ENCODE results near the gene TNFRSF13B.
"Not testable (repeated sequence)": the region's sequence is repeated elsewhere in the genome, so short reads cannot be mapped to it uniquely, and the experiment has no call there.

TNFRSF13B gene

DNA sequence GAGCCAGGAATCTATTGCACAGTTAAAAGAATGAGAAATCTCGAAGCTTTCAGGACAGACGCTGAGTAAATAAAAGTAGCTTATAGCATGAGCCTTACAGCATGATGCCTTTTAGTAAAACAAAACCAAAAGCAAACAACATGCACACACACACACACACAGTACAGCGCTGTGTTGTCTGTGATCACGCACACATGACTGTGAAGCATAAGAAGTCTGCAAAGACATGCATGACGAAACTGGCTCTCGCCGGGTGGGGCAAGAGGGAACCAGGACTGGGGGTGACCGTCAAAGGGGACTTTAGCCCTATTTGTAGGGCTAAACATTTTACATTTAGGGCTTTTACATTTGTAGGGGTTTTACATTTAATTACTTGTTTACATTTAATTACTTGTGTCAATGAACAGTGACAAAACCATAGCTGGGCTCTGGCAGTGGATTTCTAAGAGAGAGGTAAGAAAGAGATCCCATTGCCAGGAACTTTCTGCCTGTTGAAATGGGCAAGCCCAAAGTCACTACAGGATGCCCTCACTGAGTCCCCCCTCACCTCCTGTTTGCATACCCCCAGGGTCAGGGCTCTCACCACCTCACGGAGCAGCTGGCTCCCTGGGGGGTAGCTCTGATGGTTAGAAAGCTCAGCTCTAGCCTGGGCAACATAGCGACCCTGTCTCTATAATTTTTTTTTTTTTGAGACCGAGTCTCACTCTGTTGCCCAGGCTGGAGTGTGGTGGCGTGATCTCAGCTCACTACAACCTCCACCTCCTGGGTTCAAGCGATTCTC is 2.0 kb upstream of the TNFRSF13B start:
- Histone ChIP-seq H3K9ac (ENCODE audit: low read depth in 1 of 2, low read length in 2 of 2) (no peak overlapping the region), H3K27me3 (ENCODE audit: control insufficient read depth in 1 of 2, insufficient read depth in 2 of 2, low read length in 2 of 2) (peaks cover 0 to 5% of the 10 kb centered on the region in 2 donors), H3K9me3 (ENCODE audit: control insufficient read depth in 1 of 2, low read length in 2 of 2) (no peaks in the 10 kb centered on the region), H3K36me3 (ENCODE audit: control insufficient read depth in 1 of 2, insufficient read depth in 2 of 2, low read length in 2 of 2) (no peaks in the 10 kb centered on the region), H3K4me1 (ENCODE audit: control insufficient read depth in 1 of 2, insufficient read depth in 2 of 2, low read length in 2 of 2) (no peaks in the 10 kb centered on the region), H3K4me3 (ENCODE audit: low read depth in 1 of 2, low read length in 2 of 2) (no peak overlapping the region), H3K27ac (ENCODE audit: low read depth, low read length) (no peak overlapping the region)

DNA sequence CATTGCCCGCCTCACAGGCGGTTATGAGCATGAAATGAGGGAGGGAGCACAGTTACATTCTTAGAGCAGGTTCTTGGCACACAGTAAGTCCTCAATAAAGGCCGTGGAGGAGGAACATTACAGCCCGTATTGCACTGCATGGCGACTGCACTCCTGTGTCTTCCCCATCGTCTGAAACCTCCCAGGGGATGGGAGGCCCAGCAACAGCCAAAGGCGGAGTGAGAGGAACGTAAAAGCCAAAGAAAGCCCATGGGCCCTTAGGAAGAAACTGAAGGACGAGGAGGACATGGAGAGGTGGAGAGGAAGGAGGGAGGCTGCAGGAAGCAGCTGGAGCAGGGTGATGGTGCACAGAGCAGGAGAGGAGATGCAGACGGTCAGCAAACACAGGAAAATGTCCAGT is 1.1 kb upstream of the TNFRSF13B start:
- H3K4me3 ChIP-seq (ENCODE audit: low read depth in 1 of 2, low read length in 2 of 2); H3K4me1 ChIP-seq (ENCODE audit: control insufficient read depth in 1 of 2, insufficient read depth in 2 of 2, low read length in 2 of 2); H3K27me3 ChIP-seq (ENCODE audit: control insufficient read depth in 1 of 2, insufficient read depth in 2 of 2, low read length in 2 of 2); H3K27ac ChIP-seq (ENCODE audit: low read depth, low read length); H3K9me3 ChIP-seq (ENCODE audit: control insufficient read depth in 1 of 2, low read length in 2 of 2); H3K36me3 ChIP-seq (ENCODE audit: control insufficient read depth in 1 of 2, insufficient read depth in 2 of 2, low read length in 2 of 2); H3K9ac ChIP-seq (ENCODE audit: low read depth in 1 of 2, low read length in 2 of 2): not testable (repeated sequence)

DNA sequence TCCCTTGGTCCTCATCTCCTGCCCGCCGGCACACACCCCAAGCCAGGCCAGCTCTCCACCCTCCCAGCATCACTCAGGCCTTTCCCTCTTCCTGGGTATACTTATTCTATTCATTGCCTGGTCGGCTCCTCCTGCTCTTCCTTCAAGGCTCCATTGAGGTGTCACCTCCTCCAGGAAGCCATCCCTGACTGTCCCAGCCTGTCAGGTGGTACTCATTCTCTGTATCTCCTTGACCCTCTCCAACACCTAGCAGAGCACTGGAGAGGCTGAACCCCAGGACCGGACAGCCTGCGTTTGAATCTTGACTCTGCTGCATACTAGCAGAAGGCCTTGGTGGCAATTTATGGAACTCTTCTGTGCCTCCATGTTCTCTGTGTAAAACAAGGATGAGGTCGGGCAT is 428 bp upstream of the TNFRSF13B start:
- no peaks in the 10 kb centered on the region for H3K4me1 ChIP-seq (ENCODE audit: control insufficient read depth in 1 of 2, insufficient read depth in 2 of 2, low read length in 2 of 2)
- H3K27me3 ChIP-seq (ENCODE audit: control insufficient read depth in 1 of 2, insufficient read depth in 2 of 2, low read length in 2 of 2) = no peaks in the 10 kb centered on the region
- no peak overlapping the region for H3K4me3 ChIP-seq (ENCODE audit: low read depth in 1 of 2, low read length in 2 of 2)
- no peaks in the 10 kb centered on the region for H3K36me3 ChIP-seq (ENCODE audit: control insufficient read depth in 1 of 2, insufficient read depth in 2 of 2, low read length in 2 of 2)
- H3K9ac ChIP-seq (ENCODE audit: low read depth in 1 of 2, low read length in 2 of 2) = no peak overlapping the region
- no peaks in the 10 kb centered on the region for H3K9me3 ChIP-seq (ENCODE audit: control insufficient read depth in 1 of 2, low read length in 2 of 2)
- no peak overlapping the region for H3K27ac ChIP-seq (ENCODE audit: low read depth, low read length)

DNA sequence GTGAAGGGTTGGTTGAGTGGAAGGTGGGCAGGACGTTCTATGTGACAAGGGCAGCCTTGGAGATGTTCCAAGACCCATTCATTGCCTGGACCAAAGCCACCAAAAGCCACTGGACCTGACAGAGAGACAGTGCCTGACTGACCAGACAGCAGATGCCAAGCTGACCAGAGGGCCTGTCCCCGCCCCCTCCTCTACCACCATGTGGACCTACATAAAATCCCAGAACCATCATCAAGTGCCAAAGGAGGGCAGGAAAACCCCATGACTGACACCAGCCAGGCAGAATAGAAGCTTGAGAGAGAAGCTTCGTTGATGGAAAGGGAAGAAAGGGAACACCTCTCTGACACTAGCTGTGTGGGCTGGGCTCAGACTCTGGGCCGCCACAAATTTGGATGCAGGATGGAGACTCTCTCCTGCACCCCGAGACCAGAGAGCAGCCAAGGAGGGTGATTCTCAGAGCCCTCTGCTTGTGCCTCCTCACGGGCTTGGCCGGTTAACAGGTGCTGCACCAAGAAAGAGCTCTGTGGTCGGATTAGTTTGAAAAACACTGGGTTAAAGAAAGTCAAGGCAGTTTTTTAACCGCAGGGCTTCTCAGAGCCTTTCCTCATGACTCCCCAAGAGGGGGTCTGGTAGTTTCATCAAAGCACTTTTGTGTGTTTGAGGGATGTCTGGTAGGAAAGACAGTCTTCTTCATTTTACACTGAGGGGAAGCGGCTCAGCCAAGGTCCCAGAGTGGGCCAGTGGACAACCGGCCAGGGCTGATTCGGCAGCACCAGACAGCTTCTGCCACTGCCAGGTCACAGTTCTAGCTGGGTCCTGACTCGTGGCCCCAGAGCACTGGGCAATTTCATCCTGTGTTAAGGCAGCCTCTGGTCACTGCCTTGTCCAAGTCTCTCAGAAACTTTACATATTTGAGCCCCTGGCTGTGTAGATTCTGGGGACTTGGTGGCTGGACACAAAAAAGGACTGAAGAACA is 1.7 kb downstream of the TNFRSF13B start:
- no peak overlapping the region for H3K9ac ChIP-seq (ENCODE audit: low read depth in 1 of 2, low read length in 2 of 2)
- no peak overlapping the region for H3K4me3 ChIP-seq (ENCODE audit: low read depth in 1 of 2, low read length in 2 of 2)
- H3K27ac ChIP-seq (ENCODE audit: low read depth, low read length) = no peak overlapping the region
- H3K36me3 ChIP-seq (ENCODE audit: control insufficient read depth in 1 of 2, insufficient read depth in 2 of 2, low read length in 2 of 2) = no peaks in the 10 kb centered on the region
- H3K27me3 ChIP-seq (ENCODE audit: control insufficient read depth in 1 of 2, insufficient read depth in 2 of 2, low read length in 2 of 2) = no peaks in the 10 kb centered on the region
- H3K9me3 ChIP-seq (ENCODE audit: control insufficient read depth in 1 of 2, low read length in 2 of 2) = no peaks in the 10 kb centered on the region
- H3K4me1 ChIP-seq (ENCODE audit: control insufficient read depth in 1 of 2, insufficient read depth in 2 of 2, low read length in 2 of 2) = no peaks in the 10 kb centered on the region

DNA sequence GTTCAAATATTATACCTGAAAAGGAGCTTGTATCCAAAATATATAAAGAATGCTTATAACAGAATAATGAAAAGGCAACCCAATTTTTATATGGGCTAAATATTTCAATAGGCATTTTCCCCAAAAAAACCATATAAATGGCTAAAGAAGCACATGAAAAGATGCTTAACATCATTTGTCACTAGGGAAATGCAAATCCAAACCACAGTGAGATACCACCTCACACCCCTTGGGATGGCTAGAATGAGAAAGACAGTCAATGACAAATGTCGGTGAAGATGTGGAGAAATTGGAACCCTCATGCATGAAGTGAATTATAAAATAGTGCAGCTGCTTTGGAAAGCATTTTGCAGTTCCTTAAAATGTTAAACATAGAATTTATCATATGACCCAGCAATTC is 3.1 kb downstream of the TNFRSF13B start:
- H3K4me1 ChIP-seq (ENCODE audit: control insufficient read depth in 1 of 2, insufficient read depth in 2 of 2, low read length in 2 of 2) = no peaks in the 10 kb centered on the region
- no peak overlapping the region for H3K27ac ChIP-seq (ENCODE audit: low read depth, low read length)
- no peaks in the 10 kb centered on the region for H3K27me3 ChIP-seq (ENCODE audit: control insufficient read depth in 1 of 2, insufficient read depth in 2 of 2, low read length in 2 of 2)
- no peaks in the 10 kb centered on the region for H3K36me3 ChIP-seq (ENCODE audit: control insufficient read depth in 1 of 2, insufficient read depth in 2 of 2, low read length in 2 of 2)
- no peaks in the 10 kb centered on the region for H3K9me3 ChIP-seq (ENCODE audit: control insufficient read depth in 1 of 2, low read length in 2 of 2)
- no peak overlapping the region for H3K9ac ChIP-seq (ENCODE audit: low read depth in 1 of 2, low read length in 2 of 2)
- no peak overlapping the region for H3K4me3 ChIP-seq (ENCODE audit: low read depth in 1 of 2, low read length in 2 of 2)

DNA sequence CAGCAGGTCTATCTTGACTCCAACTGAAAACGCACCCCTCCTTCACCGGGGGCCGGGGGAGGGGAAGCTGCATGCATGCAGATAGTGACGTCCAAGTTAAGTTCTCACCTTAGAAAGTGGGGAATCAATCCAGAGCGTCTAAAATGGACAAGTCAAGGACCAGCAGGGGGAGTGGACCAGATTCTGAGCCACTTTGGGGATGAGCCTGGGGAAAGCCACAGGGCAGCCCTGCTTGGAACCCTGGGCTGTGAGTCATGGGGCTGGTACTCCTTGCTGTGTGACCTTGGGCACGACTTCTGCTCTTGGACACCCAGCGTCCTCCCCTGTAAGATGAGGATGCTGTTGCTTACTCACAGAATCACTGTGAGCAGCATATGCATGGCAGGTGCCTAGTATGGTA is 9.1 kb downstream of the TNFRSF13B start:
- Histone ChIP-seq H3K36me3 (ENCODE audit: control insufficient read depth in 1 of 2, insufficient read depth in 2 of 2, low read length in 2 of 2) (no peaks in the 10 kb centered on the region), H3K27ac (ENCODE audit: low read depth, low read length) (no peak overlapping the region), H3K27me3 (ENCODE audit: control insufficient read depth in 1 of 2, insufficient read depth in 2 of 2, low read length in 2 of 2) (no peaks in the 10 kb centered on the region), H3K9me3 (ENCODE audit: control insufficient read depth in 1 of 2, low read length in 2 of 2) (peaks cover 2 to 5% of the 10 kb centered on the region in 2 donors), H3K4me1 (ENCODE audit: control insufficient read depth in 1 of 2, insufficient read depth in 2 of 2, low read length in 2 of 2) (no peaks in the 10 kb centered on the region), H3K4me3 (ENCODE audit: low read depth in 1 of 2, low read length in 2 of 2) (no peak overlapping the region), H3K9ac (ENCODE audit: low read depth in 1 of 2, low read length in 2 of 2) (no peak overlapping the region)

DNA sequence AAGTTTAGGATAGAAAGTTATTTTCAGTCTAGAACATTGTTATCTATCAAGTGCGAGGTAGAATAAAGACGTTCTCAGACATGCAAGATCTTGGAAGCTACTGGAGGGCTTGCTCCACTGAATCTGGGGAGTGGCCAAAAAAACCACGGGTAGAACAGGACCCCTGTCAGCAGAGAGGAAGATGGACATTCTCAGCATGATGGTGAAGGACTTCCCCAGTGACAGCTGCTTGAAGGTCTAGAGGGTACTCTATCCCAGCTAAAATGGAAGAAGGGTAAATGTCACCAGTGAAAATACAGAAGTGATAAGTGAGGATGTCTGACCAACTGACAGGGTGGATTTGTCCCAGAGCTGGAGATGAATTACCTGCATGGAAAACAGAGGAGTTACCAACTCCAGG is 10.1 kb downstream of the TNFRSF13B start:
- Histone ChIP-seq H3K36me3 (ENCODE audit: control insufficient read depth in 1 of 2, insufficient read depth in 2 of 2, low read length in 2 of 2) (no peaks in the 10 kb centered on the region), H3K4me1 (ENCODE audit: control insufficient read depth in 1 of 2, insufficient read depth in 2 of 2, low read length in 2 of 2) (no peaks in the 10 kb centered on the region), H3K4me3 (ENCODE audit: low read depth in 1 of 2, low read length in 2 of 2) (no peak overlapping the region), H3K27me3 (ENCODE audit: control insufficient read depth in 1 of 2, insufficient read depth in 2 of 2, low read length in 2 of 2) (no peaks in the 10 kb centered on the region), H3K27ac (ENCODE audit: low read depth, low read length) (no peak overlapping the region), H3K9ac (ENCODE audit: low read depth in 1 of 2, low read length in 2 of 2) (no peak overlapping the region), H3K9me3 (ENCODE audit: control insufficient read depth in 1 of 2, low read length in 2 of 2) (peaks cover 2 to 5% of the 10 kb centered on the region in 2 donors)

DNA sequence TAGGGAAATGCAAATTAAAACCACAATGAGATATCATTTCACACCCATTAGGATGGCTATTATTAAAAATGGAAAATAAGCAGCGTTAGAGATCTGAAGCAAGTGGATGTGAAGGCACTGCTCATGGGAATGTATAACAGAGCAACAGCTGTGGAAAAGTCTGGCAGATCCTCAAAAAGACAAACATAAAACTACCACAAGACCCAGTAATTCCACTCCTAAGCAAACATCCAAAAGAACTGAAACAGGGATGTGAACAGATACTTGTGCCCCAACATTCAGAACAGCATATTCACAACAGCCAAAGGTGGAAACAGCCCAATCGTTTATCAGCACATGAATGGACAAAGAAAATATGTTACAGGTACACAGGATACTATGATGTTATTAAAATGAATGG is 10.9 kb downstream of the TNFRSF13B start:
- not testable (repeated sequence) for H3K27me3 ChIP-seq (ENCODE audit: control insufficient read depth in 1 of 2, insufficient read depth in 2 of 2, low read length in 2 of 2); H3K9me3 ChIP-seq (ENCODE audit: control insufficient read depth in 1 of 2, low read length in 2 of 2); H3K9ac ChIP-seq (ENCODE audit: low read depth in 1 of 2, low read length in 2 of 2); H3K36me3 ChIP-seq (ENCODE audit: control insufficient read depth in 1 of 2, insufficient read depth in 2 of 2, low read length in 2 of 2); H3K4me1 ChIP-seq (ENCODE audit: control insufficient read depth in 1 of 2, insufficient read depth in 2 of 2, low read length in 2 of 2); H3K27ac ChIP-seq (ENCODE audit: low read depth, low read length); H3K4me3 ChIP-seq (ENCODE audit: low read depth in 1 of 2, low read length in 2 of 2)

DNA sequence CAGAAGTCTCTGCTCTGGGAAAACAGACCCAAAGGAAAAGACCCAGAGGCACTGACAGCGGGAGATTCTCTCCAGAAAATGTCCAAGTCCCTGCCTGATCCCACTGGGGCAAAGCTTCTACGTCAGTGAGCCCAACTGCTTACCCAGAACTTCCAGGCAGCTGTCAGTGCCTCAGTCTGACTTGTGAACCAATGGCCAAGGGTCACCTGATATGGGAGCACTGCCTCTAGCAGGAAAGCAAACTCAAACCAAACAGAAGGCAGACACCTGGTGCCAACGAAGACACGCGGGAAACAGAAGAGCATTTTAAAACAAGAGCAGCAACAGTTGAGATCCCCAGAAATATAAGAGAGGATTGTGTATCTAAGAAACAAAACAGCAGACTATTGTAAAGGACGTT is 16.9 kb downstream of the TNFRSF13B start:
- not testable (repeated sequence) for H3K36me3 ChIP-seq (ENCODE audit: control insufficient read depth in 1 of 2, insufficient read depth in 2 of 2, low read length in 2 of 2); H3K27me3 ChIP-seq (ENCODE audit: control insufficient read depth in 1 of 2, insufficient read depth in 2 of 2, low read length in 2 of 2); H3K9me3 ChIP-seq (ENCODE audit: control insufficient read depth in 1 of 2, low read length in 2 of 2); H3K27ac ChIP-seq (ENCODE audit: low read depth, low read length); H3K4me1 ChIP-seq (ENCODE audit: control insufficient read depth in 1 of 2, insufficient read depth in 2 of 2, low read length in 2 of 2); H3K9ac ChIP-seq (ENCODE audit: low read depth in 1 of 2, low read length in 2 of 2); H3K4me3 ChIP-seq (ENCODE audit: low read depth in 1 of 2, low read length in 2 of 2)

DNA sequence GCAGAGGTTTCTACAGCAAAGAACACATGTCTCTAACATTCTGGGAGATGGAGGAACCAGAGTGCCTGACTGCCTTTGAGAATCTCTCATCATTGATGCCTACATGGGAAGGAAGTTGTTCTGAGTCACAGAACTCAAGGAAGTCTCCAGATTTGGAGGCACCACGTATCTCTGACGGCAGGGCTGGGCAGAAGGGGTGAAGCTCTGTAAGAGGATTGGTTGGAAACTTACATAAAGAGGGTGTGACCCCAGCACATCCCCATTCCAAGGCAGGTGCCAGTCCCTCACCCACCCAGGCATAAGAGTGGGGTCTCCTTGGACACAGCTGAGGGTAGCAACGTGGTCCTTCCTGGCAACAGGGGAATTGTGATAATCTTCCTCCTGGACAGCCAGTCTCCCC is 17.4 kb downstream of the TNFRSF13B start:
- Histone ChIP-seq H3K36me3 (ENCODE audit: control insufficient read depth in 1 of 2, insufficient read depth in 2 of 2, low read length in 2 of 2) (no peaks in the 10 kb centered on the region), H3K27me3 (ENCODE audit: control insufficient read depth in 1 of 2, insufficient read depth in 2 of 2, low read length in 2 of 2) (no peaks in the 10 kb centered on the region), H3K4me3 (ENCODE audit: low read depth in 1 of 2, low read length in 2 of 2) (no peak overlapping the region), H3K4me1 (ENCODE audit: control insufficient read depth in 1 of 2, insufficient read depth in 2 of 2, low read length in 2 of 2) (no peaks in the 10 kb centered on the region), H3K27ac (ENCODE audit: low read depth, low read length) (no peak overlapping the region), H3K9ac (ENCODE audit: low read depth in 1 of 2, low read length in 2 of 2) (no peak overlapping the region), H3K9me3 (ENCODE audit: control insufficient read depth in 1 of 2, low read length in 2 of 2) (no peaks in the 10 kb centered on the region)
